Measurements from ENCODE around the gene TMEM131.

The TMEM131 gene

GRCh38 chr2:97708608-97709007 lies 287.1 kb downstream of the TMEM131 start:
- no peak overlapping the region for H3K9ac ChIP-seq (ENCODE audit: low read length)
- no peak overlapping the region for H3K4me2 ChIP-seq (ENCODE audit: low read length)

GRCh38 chr2:97708048-97708380 lies 287.7 kb downstream of the TMEM131 start:
- Histone ChIP-seq H3K9me3 (ENCODE audit: insufficient read depth, low read length) (no peaks in the 10 kb centered on the region), H3K9ac (ENCODE audit: low read length) (no peak overlapping the region), H3K4me1 (ENCODE audit: low read length) (no peaks in the 10 kb centered on the region), H3K79me2 (ENCODE audit: low read length) (no peaks in the 10 kb centered on the region), H3K4me2 (ENCODE audit: low read length) (no peak overlapping the region), H3K36me3 (replicated peaks; ENCODE audit: low read depth, low read length) (no peaks in the 10 kb centered on the region), H2AFZ (ENCODE audit: low read depth, low read length) (no peak overlapping the region), H3K4me3 (ENCODE audit: low read length) (no peak overlapping the region), H4K20me1 (ENCODE audit: insufficient read depth, low read length) (no peaks in the 10 kb centered on the region), H3K27me3 (ENCODE audit: low read depth, low read length) (no peaks in the 10 kb centered on the region; the same call in 1 of the 2 replicates), H3K27ac (ENCODE audit: low read length) (no peak overlapping the region)
- TF ChIP-seq CTCF (IDR thresholded peaks at IDR 0.05; ENCODE audit: low read depth, low read length) (no peak), EZH2phosphoT487 (IDR thresholded peaks at IDR 0.05; ENCODE audit: low read depth) (no peak)

More at GRCh38 chr2:97708608-97709007, 287.1 kb downstream of the TMEM131 start:
- TF ChIP-seq CTCF (IDR thresholded peaks at IDR 0.05; ENCODE audit: low read depth, low read length): no peak
- no peak for TF ChIP-seq EZH2phosphoT487 (IDR thresholded peaks at IDR 0.05; ENCODE audit: low read depth)
- no peak overlapping the region for H3K27ac ChIP-seq (ENCODE audit: low read length)
- no peaks in the 10 kb centered on the region for H3K9me3 ChIP-seq (ENCODE audit: insufficient read depth, low read length)
- no peaks in the 10 kb centered on the region for H3K36me3 ChIP-seq (replicated peaks; ENCODE audit: low read depth, low read length)
- no peaks in the 10 kb centered on the region for H4K20me1 ChIP-seq (ENCODE audit: insufficient read depth, low read length)
- no peaks in the 10 kb centered on the region for H3K79me2 ChIP-seq (ENCODE audit: low read length)
- H2AFZ ChIP-seq (ENCODE audit: low read depth, low read length): no peak overlapping the region
- no peaks in the 10 kb centered on the region; the same call in 1 of the 2 replicates for H3K27me3 ChIP-seq (ENCODE audit: low read depth, low read length)
- H3K4me1 ChIP-seq (ENCODE audit: low read length): no peaks in the 10 kb centered on the region
- H3K4me3 ChIP-seq (ENCODE audit: low read length): no peak overlapping the region

GRCh38 chr2:97707362-97708047 lies 288.2 kb downstream of the TMEM131 start:
- H3K79me2 ChIP-seq (ENCODE audit: low read length): no peaks in the 10 kb centered on the region
- no peak overlapping the region for H3K27ac ChIP-seq (ENCODE audit: low read length)
- no peaks in the 10 kb centered on the region for H3K9me3 ChIP-seq (ENCODE audit: insufficient read depth, low read length)
- no peaks in the 10 kb centered on the region for H3K4me1 ChIP-seq (ENCODE audit: low read length)
- H3K4me3 ChIP-seq (ENCODE audit: low read length): no peak overlapping the region
- no peaks in the 10 kb centered on the region for H3K36me3 ChIP-seq (replicated peaks; ENCODE audit: low read depth, low read length)
- H2AFZ ChIP-seq (ENCODE audit: low read depth, low read length): no peak overlapping the region
- H3K27me3 ChIP-seq (ENCODE audit: low read depth, low read length): no peaks in the 10 kb centered on the region; the same call in 1 of the 2 replicates
- H3K9ac ChIP-seq (ENCODE audit: low read length): no peak overlapping the region
- H4K20me1 ChIP-seq (ENCODE audit: insufficient read depth, low read length): no peaks in the 10 kb centered on the region
- no peak overlapping the region for H3K4me2 ChIP-seq (ENCODE audit: low read length)
- TF ChIP-seq CTCF (IDR thresholded peaks at IDR 0.05; ENCODE audit: low read depth, low read length) (no peak), EZH2phosphoT487 (IDR thresholded peaks at IDR 0.05; ENCODE audit: low read depth) (no peak)

- Histone ChIP-seq H4K20me1 (ENCODE audit: insufficient read depth, low read length) (no peaks in the 10 kb centered on the region), H3K79me2 (ENCODE audit: low read length) (no peaks in the 10 kb centered on the region), H3K36me3 (replicated peaks; ENCODE audit: low read depth, low read length) (no peaks in the 10 kb centered on the region), H3K9me3 (ENCODE audit: insufficient read depth, low read length) (no peaks in the 10 kb centered on the region), H3K4me1 (ENCODE audit: low read length) (no peaks in the 10 kb centered on the region), H3K27me3 (ENCODE audit: low read depth, low read length) (no peaks in the 10 kb centered on the region; the same call in 1 of the 2 replicates), H2AFZ (ENCODE audit: low read depth, low read length) (no peak overlapping the region), H3K4me2 (ENCODE audit: low read length) (no peak overlapping the region), H3K4me3 (ENCODE audit: low read length) (no peak overlapping the region), H3K27ac (ENCODE audit: low read length) (no peak overlapping the region), H3K9ac (ENCODE audit: low read length) (no peak overlapping the region)
- TF ChIP-seq EZH2phosphoT487 (IDR thresholded peaks at IDR 0.05; ENCODE audit: low read depth): no peak
- no peak for TF ChIP-seq CTCF (IDR thresholded peaks at IDR 0.05; ENCODE audit: low read depth, low read length)
These were observed 288.9 kb downstream of the TMEM131 start for GRCh38 chr2:97706708-97707345.

Measured in OCI-LY3 (cell line).